Lower lobe of right lung (tissue), 2 donors: ENCODE results near the gene FNDC5. TPM values are rescaled to one million over a fixed set of nuclear protein-coding genes. Genes with fewer than 3 reads are reported as not detected.

Experiments
- ATAC-seq, 2 donors: fragments of 200-7000 bp; cut with Tn5 transposase; one replicate each; pipeline ENCODE4 v1.9.1; 2020 to 2022; ENCODE audit warnings: mild to moderate bottlenecking in 2 of 2, moderate library complexity in 2 of 2
- DNase-seq: peaks from one replicate; pipeline ENCODE4 v3.0.0-alpha.2; 2020
- H3K27ac ChIP-seq: fragments of 200-600 bp; one replicate; pipeline ENCODE4 v1.8.0; 2022
- H3K27me3 ChIP-seq: fragments of 200-600 bp; one replicate; pipeline ENCODE4 v1.8.0; 2022; ENCODE audit warnings: low read depth
- H3K36me3 ChIP-seq: fragments of 200-600 bp; one replicate; pipeline ENCODE4 v1.8.0; 2022; ENCODE audit warnings: mild to moderate bottlenecking
- H3K4me1 ChIP-seq: fragments of 200-600 bp; one replicate; pipeline ENCODE4 v1.8.0; 2022
- H3K4me3 ChIP-seq: fragments of 200-600 bp; one replicate; pipeline ENCODE4 v1.8.0; 2022; ENCODE audit warnings: mild to moderate bottlenecking
- H3K9me3 ChIP-seq: fragments of 200-600 bp; one replicate; pipeline ENCODE4 v1.8.0; 2022
- CTCF ChIP-seq: fragments of 200-600 bp; IDR thresholded peaks from one replicate; pipeline ENCODE4 v1.8.0; 2022; ENCODE audit warnings: antibody characterized with exemption, mild to moderate bottlenecking
- intact Hi-C: fragments of 100-400 bp; cut with DNase I; formaldehyde crosslinking; loops from one replicate; pipeline ENCODE4 v1.11.0; 2022
- total RNA-seq: library from RNA; stranded (reverse); fragmentation: NEBNext Ultra II Directional; extraction: Animal tissue kit (Norgen Biotek cat#: 25700); gene quantifications from one replicate; pipeline ENCODE4 v1.2.1, GENCODE V29; 2021
- donor health status: DM: no; HTN: yes; CAD: no; lungs with severe emphysema.

The FNDC5 gene
- total RNA-seq, 1 donor from 2014 or later: 0.65 TPM

GRCh38 chr1:32898958-32899357 is 28.2 kb upstream of the FNDC5 start:
- Histone ChIP-seq H3K27ac (no peak overlapping the region), H3K9me3 (no peaks in the 10 kb centered on the region), H3K36me3 (no peaks in the 10 kb centered on the region), H3K4me3 (no peak overlapping the region), H3K4me1 (peaks cover 7% of the 10 kb centered on the region), H3K27me3 (peaks cover 28% of the 10 kb centered on the region)
- TF ChIP-seq CTCF: no peak
- DNase-seq (no peak), ATAC-seq (no peak)
- intact Hi-C loops: no loop called here

- peaks cover 15% of the 10 kb centered on the region for H3K4me1 ChIP-seq
- H3K4me3 ChIP-seq: no peak overlapping the region
- no peak for ATAC-seq
- no peaks in the 10 kb centered on the region for H3K9me3 ChIP-seq
- TF ChIP-seq CTCF: no peak
- peaks cover 37% of the 10 kb centered on the region for H3K27me3 ChIP-seq
- intact Hi-C loops: no loop called here
- no peak overlapping the region for H3K27ac ChIP-seq
- no peaks in the 10 kb centered on the region for H3K36me3 ChIP-seq
- DNase-seq: no peak
Observed at GRCh38 chr1:32898056-32898455, 27.3 kb upstream of the FNDC5 start.

GRCh38 chr1:32897082-32898049 is 26.7 kb upstream of the FNDC5 start:
- Histone ChIP-seq H3K4me3 (no peak overlapping the region), H3K36me3 (no peaks in the 10 kb centered on the region), H3K4me1 (peaks cover 17% of the 10 kb centered on the region), H3K27me3 (peaks cover 44% of the 10 kb centered on the region), H3K9me3 (no peaks in the 10 kb centered on the region), H3K27ac (no peak overlapping the region)
- DNase-seq: no peak
- ATAC-seq: no peak
- intact Hi-C loops: no loop called here
- TF ChIP-seq CTCF: no peak

DNA sequence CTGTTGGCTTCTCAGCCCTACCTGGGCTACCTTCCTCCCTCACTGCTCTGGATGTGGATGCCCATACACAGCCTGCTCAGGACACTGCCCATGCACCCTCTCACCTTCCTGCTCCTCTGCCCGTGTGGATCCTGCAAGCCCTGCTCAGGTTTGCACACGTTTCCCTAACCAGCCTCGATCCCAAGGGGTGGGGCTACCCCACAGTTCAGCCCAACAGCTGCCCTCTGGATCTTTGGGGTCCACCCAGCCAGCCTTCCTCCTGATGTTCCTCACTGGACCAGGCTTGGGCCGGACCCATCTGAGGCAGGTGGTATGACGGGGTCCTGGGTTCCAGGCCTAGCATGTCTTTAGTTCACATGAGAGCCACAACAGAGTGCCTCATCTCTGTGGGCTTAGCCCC is 25.7 kb upstream of the FNDC5 start:
- no peak for DNase-seq
- ATAC-seq: no peak
- peaks cover 43% of the 10 kb centered on the region for H3K27me3 ChIP-seq

More for the DNA sequence above, 25.7 kb upstream of the FNDC5 start:
- intact Hi-C loops: no loop called here
- no peak for TF ChIP-seq CTCF
- Histone ChIP-seq H3K27ac (no peak overlapping the region), H3K4me1 (peaks cover 17% of the 10 kb centered on the region), H3K36me3 (no peaks in the 10 kb centered on the region), H3K4me3 (no peak overlapping the region), H3K9me3 (no peaks in the 10 kb centered on the region)
